ENCODE measurements around the gene JAG1. TPM values are rescaled to one million over a fixed set of nuclear protein-coding genes. Genes with fewer than 3 reads are reported as not detected.

Gene JAG1
- total RNA-seq, 6 donors from 2014 or later, result 37.7 to 57.4 (median 47.0) TPM

- Histone ChIP-seq H3K4me1 (no peaks in the 10 kb centered on the region), H3K4me3 (no peak overlapping the region), H3K27me3 (no peaks in the 10 kb centered on the region), H3K9me3 (no peaks in the 10 kb centered on the region), H3K27ac (no peak overlapping the region), H3K36me3 (no peaks in the 10 kb centered on the region)
- ATAC-seq (ENCODE audit: low FRiP score in 2 of 2) (no peak), DNase-seq (no peak)
- TF ChIP-seq, protein P1, sequence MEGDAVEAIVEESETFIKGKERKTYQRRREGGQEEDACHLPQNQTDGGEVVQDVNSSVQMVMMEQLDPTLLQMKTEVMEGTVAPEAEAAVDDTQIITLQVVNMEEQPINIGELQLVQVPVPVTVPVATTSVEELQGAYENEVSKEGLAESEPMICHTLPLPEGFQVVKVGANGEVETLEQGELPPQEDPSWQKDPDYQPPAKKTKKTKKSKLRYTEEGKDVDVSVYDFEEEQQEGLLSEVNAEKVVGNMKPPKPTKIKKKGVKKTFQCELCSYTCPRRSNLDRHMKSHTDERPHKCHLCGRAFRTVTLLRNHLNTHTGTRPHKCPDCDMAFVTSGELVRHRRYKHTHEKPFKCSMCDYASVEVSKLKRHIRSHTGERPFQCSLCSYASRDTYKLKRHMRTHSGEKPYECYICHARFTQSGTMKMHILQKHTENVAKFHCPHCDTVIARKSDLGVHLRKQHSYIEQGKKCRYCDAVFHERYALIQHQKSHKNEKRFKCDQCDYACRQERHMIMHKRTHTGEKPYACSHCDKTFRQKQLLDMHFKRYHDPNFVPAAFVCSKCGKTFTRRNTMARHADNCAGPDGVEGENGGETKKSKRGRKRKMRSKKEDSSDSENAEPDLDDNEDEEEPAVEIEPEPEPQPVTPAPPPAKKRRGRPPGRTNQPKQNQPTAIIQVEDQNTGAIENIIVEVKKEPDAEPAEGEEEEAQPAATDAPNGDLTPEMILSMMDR (IDR thresholded peaks at IDR 0.05), result no peak
- no peak for TF ChIP-seq POLR2AphosphoS5 (IDR thresholded peaks at IDR 0.05)
- WGBS, 2 donors, result 93 to 98% methylated on average over 5 of the region's 5 CpGs
These were observed 14.1 kb upstream of the JAG1 start for GRCh38 chr20:10687895-10688294.

DNA sequence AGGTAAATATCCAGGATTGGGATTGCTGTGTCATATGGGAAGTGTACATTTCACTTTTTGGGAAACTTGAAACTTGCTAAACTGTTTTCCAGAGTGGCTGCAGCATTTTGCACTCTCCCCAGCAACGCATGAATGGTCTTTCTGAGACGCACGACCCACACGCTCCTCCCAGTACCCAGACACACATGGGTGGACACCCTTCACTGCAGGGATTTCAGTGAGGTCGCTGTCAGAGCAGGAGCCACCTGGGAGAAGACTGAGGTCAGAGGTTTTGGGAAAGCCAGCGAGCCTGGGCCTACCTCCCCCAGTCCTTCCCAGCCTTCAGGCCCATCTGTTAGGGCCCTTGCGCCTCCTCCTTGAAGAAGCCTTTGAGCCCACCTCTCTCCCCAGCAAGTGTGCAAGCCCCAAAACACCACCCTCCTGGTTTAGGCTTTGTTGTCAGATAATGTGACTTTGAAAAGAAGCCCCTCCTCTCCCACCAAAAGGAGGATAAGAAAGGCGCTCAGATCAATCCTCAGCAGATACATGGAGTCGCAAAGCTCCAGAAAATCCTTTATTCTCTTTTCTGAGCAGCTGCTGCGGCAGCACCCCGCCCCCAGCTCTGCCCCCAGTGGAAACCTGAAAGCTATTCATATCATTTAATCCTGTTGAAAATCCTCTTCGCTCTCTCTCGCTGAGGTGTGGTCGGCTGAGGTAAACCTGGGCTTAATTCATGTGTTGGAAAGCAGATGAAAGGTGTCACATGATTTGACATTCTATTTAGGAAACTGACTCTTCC is 12.7 kb upstream of the JAG1 start:
- Histone ChIP-seq H3K4me1 (no peaks in the 10 kb centered on the region), H3K4me3 (no peak overlapping the region), H3K27ac (no peak overlapping the region), H3K9me3 (no peaks in the 10 kb centered on the region), H3K27me3 (no peaks in the 10 kb centered on the region), H3K36me3 (no peaks in the 10 kb centered on the region)
- TF ChIP-seq, protein P1 (IDR thresholded peaks at IDR 0.05), result no peak
- ATAC-seq (ENCODE audit: low FRiP score in 2 of 2) (no peak), DNase-seq (peak in 1 of 2 donors; percentile 21)
- WGBS, 2 donors, result 91 to 96% methylated on average over 14 of the region's 14 CpGs

- ATAC-seq (ENCODE audit: low FRiP score in 2 of 2) (no peak), DNase-seq (no peak)
- no peak for TF ChIP-seq POLR2AphosphoS5 (IDR thresholded peaks at IDR 0.05)
- no peak for TF ChIP-seq EP300 (IDR thresholded peaks at IDR 0.05)
- TF ChIP-seq, protein P1 (IDR thresholded peaks at IDR 0.05), result no peak
- no peak overlapping the region for H3K4me3 ChIP-seq
- H3K36me3 ChIP-seq, result no peaks in the 10 kb centered on the region
- H3K4me1 ChIP-seq, result no peaks in the 10 kb centered on the region
- no peaks in the 10 kb centered on the region for H3K9me3 ChIP-seq
- no peaks in the 10 kb centered on the region for H3K27me3 ChIP-seq
- 91 to 94% methylated on average over 2 of the region's 2 CpGs for WGBS, 2 donors
- H3K27ac ChIP-seq, result no peak overlapping the region
These were observed 9.7 kb upstream of the JAG1 start for GRCh38 chr20:10683537-10683936.

DNA sequence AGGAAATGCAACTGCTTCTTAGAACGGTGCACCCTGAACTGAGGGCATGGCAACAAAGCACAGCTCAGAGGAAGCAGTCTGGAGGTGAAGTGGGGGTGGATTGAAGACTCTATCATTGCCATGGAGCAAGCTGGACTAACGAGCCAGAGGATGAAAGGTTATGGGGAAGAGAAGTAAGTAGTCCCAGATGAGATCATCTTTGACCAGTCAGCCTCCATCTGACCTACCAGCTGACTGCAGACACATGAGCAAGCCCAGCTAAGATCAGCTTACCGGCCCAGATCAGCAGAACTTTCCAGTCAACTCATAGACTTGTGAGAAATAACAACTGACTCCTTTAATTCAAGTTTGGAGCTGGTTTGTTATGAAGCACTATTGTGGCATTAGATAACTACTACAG is 9.1 kb upstream of the JAG1 start:
- TF ChIP-seq EP300 (IDR thresholded peaks at IDR 0.05), result no peak
- TF ChIP-seq POLR2AphosphoS5 (IDR thresholded peaks at IDR 0.05), result no peak
- TF ChIP-seq, protein P1 (IDR thresholded peaks at IDR 0.05), result no peak
- no peak for TF ChIP-seq POLR2A (IDR thresholded peaks at IDR 0.05)
- no peaks in the 10 kb centered on the region for H3K27me3 ChIP-seq
- no peaks in the 10 kb centered on the region for H3K9me3 ChIP-seq
- no peak overlapping the region for H3K27ac ChIP-seq
- no peak overlapping the region for H3K4me3 ChIP-seq
- H3K4me1 ChIP-seq, result no peaks in the 10 kb centered on the region
- WGBS, 2 donors, result 63 to 87% methylated on average over 3 of the region's 3 CpGs
- DNase-seq (no peak), ATAC-seq (ENCODE audit: low FRiP score in 2 of 2) (no peak)
- H3K36me3 ChIP-seq, result no peaks in the 10 kb centered on the region

GRCh38 chr20:10681494-10681893 is 7.7 kb upstream of the JAG1 start:
- TF ChIP-seq, protein P1 (IDR thresholded peaks at IDR 0.05), result no peak
- no peak for TF ChIP-seq POLR2AphosphoS5 (IDR thresholded peaks at IDR 0.05)
- TF ChIP-seq EP300 (IDR thresholded peaks at IDR 0.05), result no peak
- no peak for TF ChIP-seq POLR2A (IDR thresholded peaks at IDR 0.05)
- H3K4me1 ChIP-seq, result no peaks in the 10 kb centered on the region
- H3K9me3 ChIP-seq, result no peaks in the 10 kb centered on the region
- no peak overlapping the region for H3K27ac ChIP-seq
- H3K4me3 ChIP-seq, result no peak overlapping the region
- no peak for DNase-seq
- 94% methylated on average over 4 of the region's 4 CpGs for WGBS, 2 donors
- no peaks in the 10 kb centered on the region for H3K27me3 ChIP-seq
- no peaks in the 10 kb centered on the region for H3K36me3 ChIP-seq
- ATAC-seq (ENCODE audit: low FRiP score in 2 of 2), result peak in 1 of 2 donors; percentile 22

Measured in upper lobe of left lung (tissue), 6 donors.